Measurements from ENCODE around the gene C1QTNF1. TPM values are rescaled to one million over a fixed set of nuclear protein-coding genes. Genes with fewer than 3 reads are reported as not detected.

The C1QTNF1 gene
- total RNA-seq, 1 experiment from 2014 or later: 0.56 TPM

DNA sequence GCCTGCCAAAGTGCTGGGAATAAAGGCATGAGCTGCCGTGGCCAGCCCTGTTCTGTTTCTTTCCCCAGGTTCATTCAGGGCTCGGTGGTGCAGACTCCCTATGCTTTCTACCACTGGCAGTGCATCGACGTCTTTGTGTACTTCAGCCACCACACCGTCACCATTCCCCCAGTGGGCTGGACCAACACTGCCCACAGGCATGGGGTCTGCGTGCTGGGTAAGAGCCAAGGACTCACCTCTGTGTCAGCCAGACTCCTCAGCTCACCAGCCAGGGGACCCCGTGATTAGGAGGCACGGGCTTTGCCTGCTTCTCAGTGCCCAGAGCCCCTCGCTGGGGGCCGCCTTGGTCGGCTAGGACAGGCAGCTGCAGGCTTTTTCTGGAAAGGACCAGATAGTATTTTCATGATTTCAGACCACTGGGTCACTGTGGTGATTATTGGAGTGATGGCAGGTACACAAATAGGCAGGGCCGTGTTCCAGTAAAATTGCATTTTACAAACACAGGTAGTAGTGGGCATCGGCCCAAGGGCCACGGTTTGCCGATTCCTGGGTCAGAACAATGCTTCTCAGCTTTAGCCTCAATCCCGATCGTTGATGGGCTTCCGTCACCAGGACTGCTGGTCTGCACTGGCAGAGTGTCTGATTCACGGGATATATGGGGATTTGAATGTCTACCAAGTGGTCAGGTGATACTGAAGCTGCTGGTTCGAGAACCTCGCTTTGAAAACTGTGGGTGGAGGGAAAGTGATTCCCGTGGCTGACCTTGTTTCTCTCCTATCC, 55.6 kb downstream of the C1QTNF1 start:
- DNase-seq (ENCODE audit: low spot score): no peak

DNA sequence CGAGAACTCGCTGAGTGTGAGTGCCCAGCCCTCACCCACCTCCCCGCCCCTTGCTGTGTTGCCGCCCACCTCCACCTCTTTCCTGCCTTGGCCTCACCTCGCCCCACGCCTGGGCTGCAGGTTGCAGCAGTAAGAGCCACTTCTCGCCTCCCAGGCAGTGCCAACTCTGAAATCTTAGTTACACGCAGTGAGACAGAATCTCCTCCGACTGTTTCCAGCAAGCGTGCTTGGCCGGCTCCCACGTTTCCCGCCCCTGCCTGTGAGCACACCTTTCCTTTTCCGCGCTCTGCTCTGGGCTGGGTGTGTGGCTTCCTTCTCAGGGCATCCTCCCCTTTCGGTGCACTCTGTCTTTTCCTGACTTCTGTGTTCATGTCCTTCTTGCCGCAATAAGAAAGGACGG, 56.4 kb downstream of the C1QTNF1 start:
- DNase-seq (ENCODE audit: low spot score): no peak

DNA sequence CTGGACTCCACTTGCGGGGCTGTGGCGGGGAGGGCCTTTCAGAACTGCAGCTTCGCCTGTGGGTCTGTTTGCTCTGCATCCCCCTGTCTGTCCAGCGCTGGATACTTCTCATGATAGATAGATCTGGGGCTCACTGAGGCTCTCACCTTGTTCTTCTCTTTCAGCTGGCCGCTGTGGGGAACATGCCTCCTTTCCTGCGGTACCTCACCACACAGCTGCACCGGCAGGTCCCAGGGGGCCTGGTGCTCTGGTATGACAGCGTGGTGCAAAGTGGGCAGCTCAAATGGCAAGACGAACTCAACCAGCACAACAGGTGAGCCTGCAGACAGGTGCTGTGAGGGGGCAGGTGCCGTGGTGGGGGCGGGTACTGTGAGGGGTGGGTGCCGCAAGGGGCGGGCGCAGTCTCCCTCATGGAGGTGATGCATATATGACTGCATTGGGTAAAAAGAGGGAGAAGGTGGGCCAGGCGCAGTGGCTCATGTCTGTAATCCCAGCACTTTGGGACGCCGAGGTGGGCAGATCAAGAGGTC, 56.9 kb downstream of the C1QTNF1 start:
- DNase-seq (ENCODE audit: low spot score): no peak

DNA sequence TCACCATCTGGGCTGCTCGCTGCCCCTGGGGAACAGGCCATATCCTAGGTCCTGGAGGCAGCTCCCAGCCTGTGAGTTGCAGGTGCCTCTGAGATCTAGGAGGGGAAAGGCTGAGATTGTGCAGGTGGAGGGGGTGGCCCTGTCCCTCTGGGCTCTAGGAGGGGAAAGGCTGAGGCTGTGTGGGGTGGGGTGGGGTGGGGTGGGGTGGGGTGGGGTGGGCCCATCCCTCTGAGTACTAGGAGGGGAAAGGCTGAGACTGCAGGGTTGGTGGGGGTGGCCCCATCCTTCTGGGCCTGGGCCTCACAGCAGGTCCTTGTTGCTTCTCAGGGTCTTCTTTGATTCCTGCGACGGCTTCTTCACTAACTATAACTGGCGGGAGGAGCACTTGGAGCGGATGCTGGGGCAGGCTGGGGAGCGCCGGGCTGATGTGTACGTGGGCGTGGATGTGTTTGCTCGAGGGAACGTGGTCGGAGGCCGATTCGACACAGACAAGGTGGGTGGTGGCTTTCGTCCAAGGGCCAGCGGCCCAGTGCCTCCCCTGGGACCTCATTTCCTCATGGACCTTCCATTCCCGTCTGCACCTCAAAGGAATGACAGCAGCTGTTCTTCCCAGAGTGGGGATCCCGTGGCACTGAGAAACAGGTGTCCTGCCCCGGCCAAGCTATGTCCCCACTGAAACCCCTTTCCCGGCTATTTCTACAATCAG, 57.8 kb downstream of the C1QTNF1 start:
- no peak for DNase-seq (ENCODE audit: low spot score)

DNA sequence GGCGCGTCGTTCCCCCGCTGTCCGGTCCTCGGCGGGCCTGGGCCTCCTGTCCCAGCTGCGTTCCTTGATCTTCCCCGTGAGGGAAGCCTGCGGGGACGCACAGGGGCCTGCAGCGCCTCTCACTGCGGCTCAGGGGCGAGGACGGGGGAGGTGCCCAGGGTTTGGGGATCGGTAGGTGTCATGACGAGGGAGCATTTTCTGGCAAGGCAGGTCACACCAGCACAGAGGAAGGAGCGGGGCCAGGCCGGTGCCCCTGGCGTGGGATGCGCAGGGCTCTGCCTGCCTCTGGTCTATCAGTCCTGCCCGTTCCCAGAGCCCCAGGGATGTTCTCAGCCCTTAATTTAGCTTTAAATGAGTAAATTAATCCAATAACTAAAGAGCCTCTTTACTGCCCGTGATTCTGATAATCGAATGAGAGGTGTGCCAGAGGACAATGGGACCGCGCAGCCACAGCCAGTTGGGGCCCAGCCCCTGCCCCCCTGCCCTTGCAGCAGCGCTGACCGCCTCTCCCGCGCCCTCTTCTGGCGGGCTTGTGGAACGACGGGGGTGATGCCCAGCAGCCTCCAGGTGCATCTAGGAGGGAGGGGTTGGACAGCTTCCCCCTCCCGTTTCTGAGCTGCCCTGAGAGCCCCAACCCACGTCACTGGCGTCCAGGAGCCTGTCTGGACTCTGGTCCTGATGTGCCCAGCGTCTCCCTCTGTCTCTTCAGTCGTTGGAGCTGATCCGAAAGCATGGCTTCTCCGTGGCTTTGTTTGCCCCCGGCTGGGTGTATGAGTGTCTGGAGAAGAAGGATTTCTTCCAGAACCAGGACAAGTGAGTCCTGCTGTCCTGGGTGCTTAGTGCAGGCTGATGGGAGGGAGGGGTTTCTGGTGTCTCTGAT, 58.6 kb downstream of the C1QTNF1 start:
- DNase-seq (ENCODE audit: low spot score): no peak

DNA sequence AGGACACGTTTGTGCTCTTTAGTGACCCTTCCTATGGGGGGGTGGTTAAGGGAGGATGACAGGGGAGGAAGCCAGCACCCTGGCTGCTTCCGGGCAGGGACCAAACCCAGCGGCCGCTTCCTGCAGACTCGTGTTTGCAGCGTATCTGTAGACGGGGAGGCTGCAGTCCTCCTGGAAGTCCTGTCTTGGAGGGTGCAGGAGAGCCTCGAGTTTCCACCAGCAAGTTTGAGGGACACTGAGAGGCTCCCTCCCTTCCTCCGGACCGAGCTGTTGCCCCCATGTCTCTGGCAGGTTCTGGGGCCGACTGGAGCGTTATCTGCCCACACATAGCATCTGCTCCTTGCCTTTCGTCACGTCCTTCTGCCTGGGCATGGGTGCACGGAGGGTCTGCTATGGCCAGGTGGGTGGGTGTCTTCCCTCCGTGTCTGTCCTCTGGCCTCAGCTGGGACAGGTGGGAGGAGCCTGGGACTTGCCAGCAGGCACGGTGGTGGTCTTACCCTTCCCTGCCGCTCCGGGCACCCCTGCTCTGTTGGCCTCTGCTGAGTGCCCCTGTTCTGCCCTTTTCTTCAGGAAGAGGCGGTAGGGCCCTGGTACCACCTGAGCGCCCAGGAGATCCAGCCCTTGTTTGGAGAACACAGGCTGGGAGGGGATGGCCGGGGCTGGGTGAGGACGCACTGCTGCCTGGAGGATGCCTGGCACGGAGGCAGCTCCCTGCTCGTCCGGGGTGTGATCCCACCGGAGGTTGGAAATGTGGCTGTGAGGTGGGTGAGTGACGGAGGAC, 59.4 kb downstream of the C1QTNF1 start:
- DNase-seq (ENCODE audit: low spot score): no peak

DNA sequence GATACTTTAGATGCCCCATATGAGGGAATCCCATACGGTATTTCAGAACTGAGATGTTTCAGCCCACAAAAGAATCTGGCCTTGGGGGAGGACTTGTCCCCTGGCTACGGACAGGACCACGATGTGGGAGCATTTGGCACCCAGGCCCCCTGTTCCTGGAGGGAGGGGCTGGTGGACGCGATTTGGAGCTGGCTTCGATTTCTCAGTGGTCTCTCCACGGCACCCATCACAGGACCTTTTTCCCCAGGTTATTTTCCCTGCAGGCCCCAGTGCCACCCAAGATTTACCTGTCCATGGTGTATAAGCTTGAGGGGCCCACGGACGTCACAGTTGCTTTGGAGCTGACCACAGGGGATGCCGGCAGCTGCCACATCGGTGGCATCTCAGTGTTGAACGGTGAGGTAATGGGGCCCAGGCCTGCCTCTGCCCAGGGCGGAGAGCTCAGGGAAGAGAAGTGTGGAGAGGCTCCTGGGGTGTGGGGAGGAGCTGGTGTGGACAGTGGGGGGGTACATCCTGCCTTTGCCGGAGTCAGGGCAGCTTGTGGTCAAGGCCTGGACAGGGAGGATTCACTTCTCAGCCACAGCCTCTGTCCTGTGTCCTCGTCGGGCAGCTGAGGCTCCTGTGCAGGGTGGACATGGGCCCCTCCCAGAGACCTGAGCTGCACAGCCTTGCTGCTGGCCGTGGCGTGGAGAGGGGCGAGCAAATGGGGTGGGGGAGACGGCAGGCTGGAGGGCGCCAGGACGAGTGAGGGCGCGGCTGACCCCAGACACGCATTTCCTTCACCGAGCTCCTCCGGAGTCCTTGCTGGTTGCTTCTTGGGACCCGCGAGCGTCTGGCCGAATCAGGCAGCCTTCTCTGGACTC, 60.6 kb downstream of the C1QTNF1 start:
- no peak for DNase-seq (ENCODE audit: low spot score)

DNA sequence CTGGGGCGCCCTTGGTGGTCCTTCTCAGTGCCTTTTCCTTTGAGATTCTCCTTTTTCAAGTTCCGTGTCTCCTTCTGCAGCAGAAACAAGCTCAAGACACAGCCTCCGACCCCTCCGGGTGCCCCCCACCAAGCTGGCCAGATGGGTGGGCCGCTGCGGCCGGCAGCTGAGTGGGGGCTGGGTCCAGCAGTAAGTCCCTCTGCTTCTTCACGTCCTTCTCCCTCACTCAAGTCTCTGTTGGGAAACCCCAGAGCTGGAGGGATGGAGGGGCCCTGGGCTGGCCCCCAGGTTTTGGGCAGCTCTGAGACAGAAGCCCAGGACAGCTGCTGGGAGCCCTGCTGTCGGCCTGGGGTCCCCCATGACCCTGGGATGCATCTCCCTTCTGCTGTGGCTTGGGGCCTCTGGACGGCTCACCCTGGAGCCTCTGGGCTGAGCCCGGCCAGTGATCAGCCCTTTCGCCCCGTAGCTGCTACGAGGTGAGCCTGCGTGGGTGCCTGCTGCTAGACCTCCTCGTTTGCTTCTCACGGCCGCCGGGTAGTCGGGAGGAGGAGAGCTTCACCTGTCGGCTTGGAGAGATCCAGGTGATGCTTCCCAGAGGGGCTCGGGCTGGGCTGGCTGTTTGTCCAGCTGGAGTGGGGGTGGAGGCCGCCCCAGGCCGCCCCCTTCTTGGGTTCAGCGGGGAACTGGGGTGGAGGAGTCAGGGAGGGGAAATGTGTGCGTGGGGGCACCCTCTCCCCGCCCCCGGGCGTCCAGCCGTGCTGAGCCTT, 61.4 kb downstream of the C1QTNF1 start:
- no peak for DNase-seq (ENCODE audit: low spot score)

DNA sequence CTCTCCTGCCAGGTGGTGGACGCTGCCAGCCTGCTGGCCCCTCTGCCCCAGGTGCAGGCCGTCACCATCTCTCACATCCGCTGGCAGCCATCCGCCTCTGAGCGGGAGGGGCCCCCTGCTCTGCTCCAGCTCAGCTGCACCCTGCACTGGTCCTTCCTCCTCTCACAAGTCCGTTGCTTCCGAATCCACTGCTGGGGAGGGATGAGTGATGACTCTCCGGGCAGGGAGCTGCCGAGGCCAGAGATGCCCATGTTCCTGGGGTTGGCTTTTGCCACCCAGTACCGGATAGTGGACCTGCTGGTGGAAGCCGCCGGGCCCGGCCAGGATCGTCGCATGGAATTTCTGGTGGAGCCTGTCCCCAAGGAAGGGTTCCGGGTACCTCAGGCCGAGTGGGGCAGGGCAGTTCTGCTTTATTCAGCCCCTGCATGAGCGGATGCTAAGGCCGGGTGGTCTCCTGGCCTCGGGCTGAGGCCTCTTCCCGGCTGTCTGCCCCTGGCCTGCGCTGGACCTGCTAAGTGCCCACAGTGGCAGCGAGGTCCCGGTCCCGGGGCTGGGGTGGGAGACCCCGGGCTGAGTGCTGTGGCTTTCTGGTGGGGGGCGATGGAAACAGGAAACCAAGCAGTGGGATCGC, 62.1 kb downstream of the C1QTNF1 start:
- no peak for DNase-seq (ENCODE audit: low spot score)

DNA sequence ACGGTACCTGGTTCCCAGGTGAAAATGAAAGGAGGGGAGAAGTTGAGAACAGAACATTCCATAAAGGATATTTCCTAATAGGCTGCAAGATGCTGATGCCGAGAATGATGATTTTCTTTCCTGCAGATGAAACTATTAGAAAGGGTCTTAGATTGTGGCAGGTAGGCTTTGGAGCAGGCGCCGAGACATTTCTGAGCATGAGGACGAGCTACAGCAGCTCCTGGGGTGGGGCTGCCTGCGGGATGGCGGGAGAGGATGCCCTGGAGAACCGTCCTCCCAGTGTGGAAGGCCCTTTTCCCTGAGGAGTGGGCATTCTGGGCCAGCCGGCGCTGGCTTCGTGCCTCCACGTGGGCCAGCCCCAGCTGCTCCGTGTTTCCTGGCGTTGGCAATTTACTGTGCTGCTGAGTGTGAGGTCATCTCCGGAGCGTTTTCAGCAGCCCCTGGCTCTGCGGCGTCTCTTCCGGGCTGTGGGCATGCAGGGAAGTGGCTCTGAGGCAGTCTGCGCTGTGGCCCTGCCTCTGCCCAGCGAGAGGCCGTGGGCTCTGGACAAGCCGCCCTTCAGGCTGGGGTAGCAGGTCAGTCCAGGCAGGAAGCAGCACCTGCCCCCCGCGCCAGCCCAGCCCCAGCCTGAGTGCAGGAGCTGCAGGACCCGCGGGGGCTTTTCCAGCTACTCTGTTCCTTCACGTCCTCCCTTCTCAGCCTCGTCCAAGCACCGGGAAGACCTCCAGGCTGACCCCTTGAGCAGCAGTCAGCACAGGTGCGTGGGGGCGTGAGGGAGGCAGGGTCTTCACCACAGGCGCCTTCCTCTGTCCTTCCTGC, 62.8 kb downstream of the C1QTNF1 start:
- no peak for DNase-seq (ENCODE audit: low spot score)

DNA sequence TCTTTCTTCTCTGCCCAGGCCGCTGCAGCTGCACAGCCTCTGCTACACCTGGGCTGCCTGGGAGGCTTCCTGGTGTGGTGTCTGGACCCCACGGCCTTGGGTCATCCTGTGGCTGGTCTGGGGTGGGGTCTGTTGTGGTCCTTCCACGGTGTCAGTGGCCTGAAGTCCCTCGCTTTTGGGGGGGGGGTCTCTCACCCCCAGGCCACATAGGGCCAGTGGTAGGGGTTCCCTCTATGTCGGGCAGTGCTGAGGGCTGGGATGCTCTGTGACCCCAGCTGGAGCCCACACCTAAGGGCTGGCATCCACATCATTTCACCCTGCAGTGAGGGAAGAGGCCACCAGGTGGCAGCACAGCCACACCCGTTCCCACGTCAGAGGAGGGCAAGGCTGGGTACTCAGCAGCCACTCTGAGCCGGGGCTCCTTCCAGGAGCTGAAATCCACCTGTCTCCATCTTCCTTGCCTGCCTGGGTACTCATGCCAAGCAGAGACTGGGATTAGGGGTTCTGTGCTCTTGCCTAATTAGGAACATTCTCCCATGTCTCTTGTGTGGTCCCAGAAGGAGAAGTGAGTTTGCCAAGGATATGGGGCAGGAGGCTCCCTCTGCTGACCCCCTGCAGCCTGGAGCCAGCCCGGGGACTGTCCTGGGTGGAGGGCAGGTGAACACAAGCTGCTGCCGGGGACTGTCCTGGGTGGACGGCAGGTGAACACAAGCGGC, 63.6 kb downstream of the C1QTNF1 start:
- DNase-seq (ENCODE audit: low spot score): peak; percentile 61

DNA sequence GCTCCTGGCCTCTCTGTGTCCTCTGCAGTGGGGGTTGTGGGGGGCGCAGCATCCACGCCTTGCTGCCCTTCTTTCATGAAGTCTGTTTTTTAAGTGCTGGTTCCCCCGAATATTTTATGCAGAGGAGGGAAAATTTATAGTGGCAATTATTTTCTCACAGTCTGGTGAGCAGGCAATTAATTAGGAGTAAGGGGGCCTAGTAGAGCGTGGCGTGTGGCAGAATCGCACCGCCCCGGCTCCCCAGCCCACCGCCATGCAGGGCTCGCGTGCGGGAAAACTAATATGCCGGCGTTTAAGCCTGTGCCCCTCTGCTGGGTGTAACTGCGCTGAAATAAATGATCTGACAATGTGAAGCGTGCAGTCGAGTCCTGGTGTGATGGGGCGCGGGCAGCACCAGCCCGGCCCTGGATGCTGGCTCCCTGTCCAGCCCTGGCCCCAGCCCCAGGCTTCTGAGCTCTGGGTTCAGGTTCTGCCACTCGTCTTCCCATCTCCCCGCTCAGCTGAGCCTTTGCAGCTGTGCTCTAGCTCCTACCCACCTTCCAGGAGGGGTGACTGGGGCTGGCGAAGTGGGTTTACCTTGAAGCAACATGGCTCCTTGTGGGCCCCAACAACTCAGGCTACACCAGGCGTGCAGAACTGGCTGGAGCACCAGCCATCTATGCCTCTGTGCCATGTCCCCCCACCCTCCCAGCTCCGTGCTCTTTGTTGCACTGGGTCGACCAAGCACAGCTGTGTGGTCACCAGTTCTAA, 64.5 kb downstream of the C1QTNF1 start:
- no peak for DNase-seq (ENCODE audit: low spot score)

DNA sequence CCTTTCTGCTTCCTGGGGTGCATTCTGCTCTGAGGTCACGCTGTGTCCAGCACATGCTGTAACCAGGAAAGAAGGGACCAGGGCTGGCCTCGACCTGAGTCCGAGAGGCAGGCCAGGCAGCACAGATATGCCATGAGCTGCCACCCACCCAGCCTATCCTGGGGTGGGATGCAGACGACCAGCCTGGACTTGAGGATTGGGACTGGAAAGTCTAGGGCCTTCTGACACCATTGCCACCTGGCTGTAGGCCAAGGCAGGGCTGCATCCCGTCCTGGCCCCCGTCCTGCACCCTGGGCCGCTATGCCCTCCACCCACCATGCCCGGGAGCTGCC, 65.0 kb downstream of the C1QTNF1 start:
- DNase-seq (ENCODE audit: low spot score): no peak

DNA sequence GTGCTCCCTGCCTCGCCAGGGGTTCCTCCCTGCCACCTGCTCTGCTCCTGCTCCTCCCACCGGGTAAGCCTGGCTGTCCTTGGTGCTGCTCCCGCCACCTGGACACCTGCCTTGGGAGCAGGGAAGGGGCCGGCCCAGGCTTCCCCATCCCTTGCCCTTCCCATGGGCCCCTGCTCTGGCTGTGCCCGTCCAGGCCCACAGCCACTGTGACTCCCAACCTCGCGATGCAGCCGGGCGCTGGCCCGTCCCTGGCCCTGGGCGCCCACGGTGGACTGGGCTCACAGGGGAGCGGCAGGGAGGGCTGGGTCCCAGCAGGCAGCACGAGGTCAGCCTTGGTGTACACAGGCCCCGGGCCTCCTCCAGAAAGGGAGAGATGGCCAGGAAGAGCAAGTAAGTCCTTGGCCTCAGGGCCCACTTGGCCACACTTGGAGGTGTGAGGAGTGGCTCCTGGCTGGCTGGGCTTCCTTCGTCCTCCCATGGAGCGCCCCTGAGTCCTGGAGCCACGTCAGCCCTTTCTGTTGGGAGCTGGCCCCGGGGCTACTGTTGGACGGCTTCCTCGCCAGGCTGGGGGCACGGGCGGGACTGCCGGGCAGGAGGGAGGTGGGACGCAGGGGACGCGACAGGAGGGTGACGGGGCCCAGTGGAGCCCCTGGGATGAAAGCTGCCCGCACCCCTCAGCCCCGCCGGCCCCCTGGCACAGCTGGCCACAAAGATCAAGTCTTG, 65.9 kb downstream of the C1QTNF1 start:
- no peak for DNase-seq (ENCODE audit: low spot score)

DNA sequence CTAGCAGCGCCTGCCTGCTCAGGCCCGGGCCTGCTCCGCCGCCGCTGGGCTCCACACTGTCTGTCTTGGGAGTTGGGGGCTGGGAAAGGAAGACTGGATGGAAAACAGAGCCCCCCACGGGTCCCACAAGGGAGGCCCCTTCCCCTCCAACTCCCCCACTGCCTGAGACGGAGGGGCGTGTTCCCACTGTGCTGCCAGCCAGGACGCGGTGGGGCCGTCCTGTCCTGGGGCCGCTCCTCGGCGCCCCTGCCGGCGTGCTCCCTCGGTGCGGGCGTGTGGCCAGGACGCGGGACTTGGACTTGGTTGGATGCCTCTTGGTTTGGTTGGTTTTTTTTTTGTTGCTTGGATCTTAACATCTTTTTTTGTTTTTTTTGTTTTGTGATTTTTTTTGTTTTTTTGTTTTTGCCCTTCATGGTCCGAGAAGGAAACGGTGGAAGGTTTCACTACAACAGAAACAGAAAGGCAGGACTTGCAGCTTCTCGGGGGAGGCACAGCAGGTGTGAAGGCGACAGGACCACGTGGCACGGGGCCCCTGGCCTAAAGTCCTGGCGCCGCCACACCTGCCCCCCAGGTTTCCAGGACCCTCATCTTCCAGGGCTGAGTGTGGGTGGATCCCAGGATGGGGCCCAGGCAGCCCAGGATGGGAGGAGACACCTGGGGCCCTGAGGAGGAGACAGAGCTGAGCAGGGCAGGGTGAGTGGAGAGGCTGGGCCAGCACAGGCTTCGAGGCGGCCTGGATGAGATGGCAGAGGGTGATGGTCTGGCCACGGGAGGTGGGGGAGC, 66.7 kb downstream of the C1QTNF1 start:
- no peak for DNase-seq (ENCODE audit: low spot score)
